Suprapubic skin (tissue), 4 donors: ENCODE results near the gene VEGFA.

Experiments
- EP300 ChIP-seq: sonication (generic); formaldehyde crosslinking; IDR thresholded peaks from one replicate; pipeline ENCODE4 v1.6.1; 2017; ENCODE audit warnings: antibody characterized with exemption
- POLR2A ChIP-seq, 2 donors: fragments of 450-650 bp; IDR thresholded peaks; one replicate each; pipeline ENCODE4 v1.6.1; 2017; ENCODE audit warnings: antibody characterized with exemption in 2 of 2, mild to moderate bottlenecking in 2 of 2, moderate library complexity in 2 of 2
- POLR2AphosphoS5 ChIP-seq, 3 donors: sonication (generic); formaldehyde crosslinking; IDR thresholded peaks; one replicate each; pipeline ENCODE4 v1.6.1; 2017; ENCODE audit warnings: antibody characterized with exemption in 3 of 3
- TF ChIP-seq, protein P1 (sequence below), 2 donors: fragments of 200-600 bp in 1 of 2; fragments of 450-650 bp in 1 of 2; sonication (generic) in 1 of 2; IDR thresholded peaks; one replicate each; pipeline ENCODE4 v1.5.1; 2016 to 2019; ENCODE audit warnings: antibody characterized with exemption in 2 of 2, mild to moderate bottlenecking in 1 of 2, moderate library complexity in 1 of 2

DNA sequence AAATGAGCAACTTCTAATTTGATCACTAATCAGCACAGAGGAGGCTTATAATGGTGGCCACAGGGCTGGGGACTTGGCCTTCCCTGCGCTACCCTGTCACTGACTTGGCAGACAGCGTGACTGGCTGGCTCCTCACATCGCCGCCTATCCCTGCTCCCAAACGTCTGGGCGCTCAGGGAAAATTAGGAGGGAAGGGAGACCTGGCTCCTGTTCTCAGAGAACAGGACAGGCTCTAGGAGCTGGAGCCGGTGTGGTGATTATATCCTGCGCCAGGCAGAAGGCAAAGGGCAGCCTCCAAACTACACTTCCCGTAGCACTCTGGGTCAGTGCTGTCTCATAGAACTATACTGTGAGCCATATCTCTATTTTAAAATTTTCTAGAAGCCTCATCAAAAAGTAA is 53.4 kb downstream of the VEGFA start:
- TF ChIP-seq, protein P1, sequence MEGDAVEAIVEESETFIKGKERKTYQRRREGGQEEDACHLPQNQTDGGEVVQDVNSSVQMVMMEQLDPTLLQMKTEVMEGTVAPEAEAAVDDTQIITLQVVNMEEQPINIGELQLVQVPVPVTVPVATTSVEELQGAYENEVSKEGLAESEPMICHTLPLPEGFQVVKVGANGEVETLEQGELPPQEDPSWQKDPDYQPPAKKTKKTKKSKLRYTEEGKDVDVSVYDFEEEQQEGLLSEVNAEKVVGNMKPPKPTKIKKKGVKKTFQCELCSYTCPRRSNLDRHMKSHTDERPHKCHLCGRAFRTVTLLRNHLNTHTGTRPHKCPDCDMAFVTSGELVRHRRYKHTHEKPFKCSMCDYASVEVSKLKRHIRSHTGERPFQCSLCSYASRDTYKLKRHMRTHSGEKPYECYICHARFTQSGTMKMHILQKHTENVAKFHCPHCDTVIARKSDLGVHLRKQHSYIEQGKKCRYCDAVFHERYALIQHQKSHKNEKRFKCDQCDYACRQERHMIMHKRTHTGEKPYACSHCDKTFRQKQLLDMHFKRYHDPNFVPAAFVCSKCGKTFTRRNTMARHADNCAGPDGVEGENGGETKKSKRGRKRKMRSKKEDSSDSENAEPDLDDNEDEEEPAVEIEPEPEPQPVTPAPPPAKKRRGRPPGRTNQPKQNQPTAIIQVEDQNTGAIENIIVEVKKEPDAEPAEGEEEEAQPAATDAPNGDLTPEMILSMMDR (IDR thresholded peaks at IDR 0.05), result no peak
- no peak for TF ChIP-seq POLR2A (IDR thresholded peaks at IDR 0.05)
- no peak for TF ChIP-seq POLR2AphosphoS5 (IDR thresholded peaks at IDR 0.05)
- no peak for TF ChIP-seq EP300
